LNCaP clone FGC (cell line): ENCODE measurements around the gene GDPD4.

Experiments
- DNase-seq: peaks from one replicate; pipeline ENCODE4 v3.0.0-alpha.2; 2011; ENCODE audit warnings: low read depth
- H3K4me3 ChIP-seq: 2 replicates; pipeline ENCODE4 v1.5.1; 2011; ENCODE audit warnings: mild to moderate bottlenecking, low read depth, low read length, control low read depth
- CTCF ChIP-seq: IDR thresholded peaks from 2 replicates; pipeline ENCODE4 v1.5.1; 2012; ENCODE audit warnings: mild to moderate bottlenecking; ENCODE audit not compliant: control insufficient read depth, insufficient read depth; ENCODE audit errors: extremely low read depth

The GDPD4 gene

GRCh38 chr11:77187776-77188632 is 113.5 kb downstream of the GDPD4 start:
- peak; percentile 37 for DNase-seq
- no peak overlapping the region for H3K4me3 ChIP-seq
- peak; percentile 96 for TF ChIP-seq CTCF

GRCh38 chr11:77187111-77187750 is 114.3 kb downstream of the GDPD4 start:
- DNase-seq, result no peak
- no peak overlapping the region for H3K4me3 ChIP-seq
- TF ChIP-seq CTCF, result no peak

GRCh38 chr11:77186302-77186701 is 115.2 kb downstream of the GDPD4 start:
- no peak for TF ChIP-seq CTCF
- DNase-seq, result no peak
- H3K4me3 ChIP-seq, result no peak overlapping the region

GRCh38 chr11:77184136-77184860 is 117.2 kb downstream of the GDPD4 start:
- no peak for DNase-seq
- no peak overlapping the region for H3K4me3 ChIP-seq
- no peak for TF ChIP-seq CTCF

GRCh38 chr11:77183431-77183984 is 118.0 kb downstream of the GDPD4 start:
- TF ChIP-seq CTCF, result no peak
- DNase-seq, result no peak
- no peak overlapping the region for H3K4me3 ChIP-seq

GRCh38 chr11:77182542-77183430 is 118.7 kb downstream of the GDPD4 start:
- DNase-seq, result no peak
- no peak overlapping the region for H3K4me3 ChIP-seq
- TF ChIP-seq CTCF, result no peak
